ENCODE data around the gene KLHDC4. TPM values are rescaled to one million over a fixed set of nuclear protein-coding genes. Genes with fewer than 3 reads are reported as not detected.

KLHDC4 gene
- total RNA-seq, 1 donor from 2014 or later: 87.0 TPM

DNA sequence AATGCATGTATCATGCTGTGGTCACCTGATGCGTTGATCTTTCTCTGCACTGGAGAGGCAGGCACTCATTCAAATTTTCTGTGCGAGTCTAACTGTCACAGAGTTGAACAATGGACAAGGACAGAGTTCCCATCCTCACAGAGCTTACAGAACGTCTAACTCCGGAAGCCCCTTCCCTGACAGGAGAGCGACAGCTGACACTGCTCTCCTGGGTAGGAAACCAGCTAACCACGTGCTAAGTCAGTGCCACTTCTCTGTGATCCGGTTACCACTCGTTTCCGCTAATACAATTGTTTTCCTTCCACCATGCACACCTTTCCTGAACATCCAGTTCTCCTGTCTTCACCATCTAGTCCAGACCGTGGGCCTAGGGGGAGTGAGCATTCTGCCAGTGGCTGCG lies 11.3 kb downstream of the KLHDC4 start:
- Mint-ChIP-seq H3K4me3 (no peak overlapping the region), H3K4me1 (no peaks in the 10 kb centered on the region), H3K36me3 (ENCODE audit: low read depth) (peaks cover 83% of the 10 kb centered on the region), H3K27me3 (no peaks in the 10 kb centered on the region), H3K9me3 (no peaks in the 10 kb centered on the region), H3K27ac (no peak overlapping the region)
- intact Hi-C loops (cut with micrococcal nuclease): no loop called here
- ATAC-seq (ENCODE audit: low read depth): no peak
- CTCF ChIA-PET: no interaction called here
- no peak for DNase-seq
- no peak for TF ChIP-seq CTCF (IDR thresholded peaks at IDR 0.05)
- POLR2A ChIA-PET: no interaction called here

DNA sequence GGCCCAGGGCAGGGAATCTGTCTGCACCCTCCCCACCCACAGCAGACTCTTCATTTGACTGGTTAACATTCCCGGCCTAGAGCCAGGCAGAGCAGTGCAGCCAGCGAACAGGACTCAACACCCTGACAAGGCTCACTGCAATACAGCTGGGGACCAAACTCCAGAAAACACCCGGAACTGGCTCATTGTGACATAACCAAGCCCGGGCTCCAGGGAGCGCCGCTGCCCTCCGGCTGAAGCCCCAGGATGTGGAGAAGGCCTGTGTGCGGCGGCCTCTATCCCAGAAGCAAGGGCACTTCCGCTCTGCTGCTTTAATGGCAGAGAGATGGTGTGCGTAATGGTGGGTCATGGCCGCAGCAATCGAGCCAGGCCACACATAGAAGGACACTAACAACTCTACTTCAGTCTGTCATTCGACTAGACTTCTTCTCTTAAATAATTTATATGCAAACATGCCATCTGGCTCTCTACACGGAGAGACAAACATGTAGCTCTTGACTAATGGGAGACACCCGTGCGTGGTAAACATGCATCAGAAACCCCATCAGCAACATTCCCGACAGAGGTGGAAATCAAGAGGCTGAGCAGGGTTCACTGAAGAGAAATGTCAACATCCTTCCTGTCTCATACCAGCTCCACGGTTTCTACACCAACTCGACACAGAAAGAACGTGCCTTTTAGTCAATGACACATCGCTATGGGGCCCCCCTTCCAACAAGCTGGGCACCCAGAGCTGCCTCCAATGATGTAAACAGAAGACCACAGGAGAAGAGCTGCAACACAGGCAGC lies 18.0 kb downstream of the KLHDC4 start:
- Mint-ChIP-seq H3K9me3 (no peaks in the 10 kb centered on the region), H3K27ac (no peak overlapping the region), H3K36me3 (ENCODE audit: low read depth) (peaks cover 75% of the 10 kb centered on the region), H3K27me3 (no peaks in the 10 kb centered on the region), H3K4me1 (no peaks in the 10 kb centered on the region), H3K4me3 (no peak overlapping the region)
- TF ChIP-seq CTCF (IDR thresholded peaks at IDR 0.05): no peak
- POLR2A ChIA-PET: no interaction called here
- DNase-seq: no peak
- CTCF ChIA-PET: no interaction called here
- ATAC-seq (ENCODE audit: low read depth): no peak
- intact Hi-C loops (cut with micrococcal nuclease): no loop called here

DNA sequence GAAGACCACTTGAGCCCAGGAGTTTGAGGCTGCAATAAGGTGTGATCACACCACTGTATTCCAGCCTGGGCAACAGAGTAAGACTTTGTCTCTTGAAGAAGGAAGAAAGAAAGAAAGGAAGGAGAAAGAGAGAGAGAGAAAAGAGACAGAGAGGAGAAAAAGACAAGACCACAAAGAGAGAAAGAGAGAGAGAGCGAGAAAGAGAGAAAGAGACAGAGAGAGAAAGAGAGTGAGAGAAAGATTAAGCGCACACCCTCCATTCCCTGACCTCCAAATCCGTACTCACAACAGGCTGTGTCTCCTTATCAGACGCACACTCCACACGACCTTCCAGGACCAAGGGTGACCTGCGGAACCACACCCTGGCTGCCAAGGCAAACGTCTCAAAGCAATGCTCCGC lies 19.6 kb downstream of the KLHDC4 start:
- Mint-ChIP-seq H3K9me3 (no peaks in the 10 kb centered on the region), H3K27me3 (no peaks in the 10 kb centered on the region), H3K4me1 (no peaks in the 10 kb centered on the region), H3K27ac (no peak overlapping the region), H3K36me3 (ENCODE audit: low read depth) (peaks cover 78% of the 10 kb centered on the region), H3K4me3 (no peak overlapping the region)
- no peak for TF ChIP-seq CTCF (IDR thresholded peaks at IDR 0.05)
- ATAC-seq (ENCODE audit: low read depth) (no peak), DNase-seq (no peak)
- CTCF ChIA-PET: no interaction called here
- POLR2A ChIA-PET: no interaction called here
- intact Hi-C loops (cut with micrococcal nuclease): no loop called here

- Mint-ChIP-seq H3K4me3 (no peak overlapping the region), H3K36me3 (ENCODE audit: low read depth) (peaks cover 75% of the 10 kb centered on the region), H3K27me3 (no peaks in the 10 kb centered on the region), H3K27ac (no peak overlapping the region), H3K9me3 (no peaks in the 10 kb centered on the region), H3K4me1 (no peaks in the 10 kb centered on the region)
- intact Hi-C loops (cut with micrococcal nuclease): no loop called here
- ChIA-PET POLR2A (no interaction called here), CTCF (no interaction called here)
- no peak for TF ChIP-seq CTCF (IDR thresholded peaks at IDR 0.05)
- ATAC-seq (ENCODE audit: low read depth) (no peak), DNase-seq (no peak)
Measured at GRCh38 chr16:87744750-87745514, 20.9 kb downstream of the KLHDC4 start.

DNA sequence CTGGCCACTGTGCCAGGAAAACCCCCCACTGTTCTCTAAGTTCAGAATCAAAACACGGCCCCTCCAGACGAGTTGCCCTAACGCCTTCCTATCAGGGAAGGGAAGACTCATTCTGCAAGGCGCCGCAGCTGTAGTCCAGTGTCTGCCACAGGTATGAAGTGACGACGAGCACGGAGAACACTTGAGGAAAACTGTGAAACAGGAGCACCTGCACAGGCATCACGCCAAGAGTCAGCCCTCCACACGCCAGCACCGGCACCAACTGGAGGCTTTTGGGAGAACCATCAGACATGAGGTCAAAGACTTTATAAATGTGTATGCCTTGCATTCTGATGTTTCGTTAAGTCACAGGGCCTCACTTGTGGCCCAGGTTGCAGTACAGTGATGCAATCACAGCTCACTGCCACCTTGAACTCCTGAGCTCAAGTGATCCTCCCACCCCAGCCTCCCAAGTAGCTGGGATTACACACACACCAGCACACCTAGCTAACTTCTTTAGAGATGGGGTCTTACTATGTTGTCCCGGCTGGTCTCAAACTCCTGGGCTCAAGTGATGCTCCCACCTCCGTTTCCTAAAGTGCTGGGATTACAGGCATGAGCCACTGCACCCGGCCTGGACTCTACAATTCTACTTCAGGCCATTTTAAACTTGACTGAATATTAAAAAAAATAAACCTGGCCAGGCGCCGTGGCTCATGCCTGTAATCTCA lies 22.9 kb downstream of the KLHDC4 start:
- no peaks in the 10 kb centered on the region for H3K9me3 Mint-ChIP-seq
- ChIA-PET CTCF (no interaction called here), POLR2A (no interaction called here)
- no peak overlapping the region for H3K27ac Mint-ChIP-seq
- H3K36me3 Mint-ChIP-seq (ENCODE audit: low read depth): peaks cover 58% of the 10 kb centered on the region
- H3K4me1 Mint-ChIP-seq: no peaks in the 10 kb centered on the region
- ATAC-seq (ENCODE audit: low read depth) (no peak), DNase-seq (no peak)
- no peak overlapping the region for H3K4me3 Mint-ChIP-seq
- no peak for TF ChIP-seq CTCF (IDR thresholded peaks at IDR 0.05)
- intact Hi-C loops (cut with micrococcal nuclease): no loop called here
- no peaks in the 10 kb centered on the region for H3K27me3 Mint-ChIP-seq

All from activated B cell treated with CpG ODN at 0.5 μM for 24 hours (primary cell).